ENCODE measurements around the gene RAB7B.
"Not testable (repeated sequence)": the region's sequence is repeated elsewhere in the genome, so short reads cannot be mapped to it uniquely, and the experiment has no call there.

The RAB7B gene

GRCh38 chr1:206002871-206003801, at the start of gene RAB7B:
RAB7B (minus strand) TSS chr1:206003395; CDS start chr1:205994135, 9,260 bp downstream.
- no peak for DNase-seq (ENCODE audit: low spot score)

GRCh38 chr1:206052231-206052865, 49.2 kb upstream of the RAB7B start:
- not testable (repeated sequence) for DNase-seq (ENCODE audit: low spot score)

- no peak for DNase-seq (ENCODE audit: low spot score)
These were observed 47.5 kb upstream of the RAB7B start for GRCh38 chr1:206050655-206051235.

GRCh38 chr1:206049919-206050600, 46.9 kb upstream of the RAB7B start:
- DNase-seq (ENCODE audit: low spot score) = no peak

- DNase-seq (ENCODE audit: low spot score) = no peak
These were observed 46.1 kb upstream of the RAB7B start for GRCh38 chr1:206049293-206049692.

- peak; percentile 91 for DNase-seq (ENCODE audit: low spot score)
These were observed 45.4 kb upstream of the RAB7B start for GRCh38 chr1:206048582-206048981.

GRCh38 chr1:206047271-206047670, 44.1 kb upstream of the RAB7B start:
- DNase-seq (ENCODE audit: low spot score) = no peak

GRCh38 chr1:206041640-206042039, 38.4 kb upstream of the RAB7B start:
- DNase-seq (ENCODE audit: low spot score) = no peak

GRCh38 chr1:206040328-206040727, 37.1 kb upstream of the RAB7B start:
- no peak for DNase-seq (ENCODE audit: low spot score)

- no peak for DNase-seq (ENCODE audit: low spot score)
These were observed 36.1 kb upstream of the RAB7B start for GRCh38 chr1:206039046-206039973.

- no peak for DNase-seq (ENCODE audit: low spot score)
These were observed 34.4 kb upstream of the RAB7B start for GRCh38 chr1:206037581-206037980.

GRCh38 chr1:206036663-206037455, 33.7 kb upstream of the RAB7B start:
- no peak for DNase-seq (ENCODE audit: low spot score)

GRCh38 chr1:206035027-206035426, 31.8 kb upstream of the RAB7B start:
- DNase-seq (ENCODE audit: low spot score) = no peak

GRCh38 chr1:206032380-206033140, 29.4 kb upstream of the RAB7B start:
- no peak for DNase-seq (ENCODE audit: low spot score)

GRCh38 chr1:206030714-206031113, 27.5 kb upstream of the RAB7B start:
- peak; percentile 76 for DNase-seq (ENCODE audit: low spot score)

GRCh38 chr1:206030191-206030590, 27.0 kb upstream of the RAB7B start:
- DNase-seq (ENCODE audit: low spot score) = no peak

GRCh38 chr1:206029484-206029883, 26.3 kb upstream of the RAB7B start:
- no peak for DNase-seq (ENCODE audit: low spot score)

- no peak for DNase-seq (ENCODE audit: low spot score)
These were observed 22.2 kb upstream of the RAB7B start for GRCh38 chr1:206025283-206025820.

- peak; percentile 9 for DNase-seq (ENCODE audit: low spot score)
These were observed 20.5 kb upstream of the RAB7B start, which contains the start of gene CTSE for GRCh38 chr1:206023695-206024094. CTSE (minus strand) TSS chr1:206023895; CDS start chr1:206023791, 104 bp downstream.

All from LoVo (cell line).